K562 (cell line): ENCODE results near the gene KLHL25. TPM values are rescaled to one million over a fixed set of nuclear protein-coding genes. Genes with fewer than 3 reads are reported as not detected.

ENCODE experiments used
- ATAC-seq: fragments of 200-7000 bp; cut with Tn5 transposase; 3 replicates; pipeline ENCODE4 v1.9.1; 2020; ENCODE audit warnings: moderate library complexity
- BruUV-seq: library from RNA; stranded (reverse); fragments of 400-500 nt; replicated peaks from 2 replicates; lab custom pipeline; 2021; lab: Mats Ljungman, UMichigan
- CTCF ChIA-PET: fragments of 300-600 bp; formaldehyde crosslinking; extraction: SDS; loops from one replicate; lab custom pipeline; 2021; ENCODE audit warnings: low intra/inter-chr PET ratio; lab: Yijun Ruan, JAX
- POLR2A ChIA-PET: fragments of 300-600, 350-650 bp; sonication (Branson Sonifier 250); formaldehyde crosslinking; extraction: SDS; loops from one replicate; lab custom pipeline; 2021; ENCODE audit warnings: antibody characterized with exemption, inconsistent platforms; lab: Yijun Ruan, JAX
- DNase-seq, 4 experiments: peaks; one replicate each; pipeline versions ENCODE4 v3.0.0 to v3.0.0-alpha.2; 2011 to 2018; ENCODE audit warnings: low spot score in 3 of 4, mixed read lengths in 3 of 4; ENCODE audit errors: extremely low read depth in 1 of 4
- FAIRE-seq: peaks from 2 replicates; lab custom pipeline; 2011; peaks lifted over from hg19 to GRCh38; lab: Jason Lieb, UNC
- H2AFZ ChIP-seq: 2 replicates; pipeline ENCODE4 v1.6.0; 2011; ENCODE audit warnings: low read depth, low read length, control low read depth, inconsistent platforms
- H3K27ac ChIP-seq: fragments of 200-600 bp; 3 replicates; pipeline ENCODE4 v1.8.0; 2011; ENCODE audit warnings: low read depth, mild to moderate bottlenecking, control low read depth, inconsistent platforms, low read length, moderate library complexity, mixed read lengths; ENCODE audit errors: extremely low read depth
- H3K27me3 ChIP-seq, 2 experiments: fragments of 300-600 bp in 1 of 2; 2 replicates in 1 of 2; 3 replicates in 1 of 2; pipeline versions ENCODE4 v1.6.0 to v1.8.0; 2011; ENCODE audit warnings: inconsistent platforms in 2 of 2, low read length in 2 of 2, mild to moderate bottlenecking in 1 of 2, mixed read lengths in 1 of 2, moderate library complexity in 1 of 2; ENCODE audit not compliant: control insufficient read depth in 2 of 2, insufficient read depth in 2 of 2
- H3K36me3 ChIP-seq: fragments of 300-600 bp; 3 replicates; pipeline ENCODE4 v1.8.0; 2011; ENCODE audit warnings: mild to moderate bottlenecking, low read length, inconsistent platforms; ENCODE audit not compliant: control insufficient read depth, insufficient read depth
- H3K4me1 ChIP-seq, 2 experiments: fragments of 200-600 bp in 1 of 2; replicated peaks in 1 of 2; 2 replicates in 1 of 2; 3 replicates in 1 of 2; pipeline versions ENCODE4 v1.5.1 to v1.8.0; 2011; ENCODE audit warnings: inconsistent platforms in 2 of 2, low read length in 2 of 2, mild to moderate bottlenecking in 1 of 2, mixed read lengths in 1 of 2, moderate library complexity in 1 of 2; ENCODE audit not compliant: control insufficient read depth in 2 of 2, insufficient read depth in 2 of 2
- H3K4me2 ChIP-seq: 2 replicates; pipeline ENCODE4 v1.6.1; 2011; ENCODE audit warnings: low read length, control low read depth, inconsistent platforms, mixed read lengths; ENCODE audit not compliant: insufficient read depth
- H3K4me3 ChIP-seq: fragments of 200-600 bp; sonication (generic), shearing (Covaris generic); 2 replicates; pipeline ENCODE4 v1.5.1; 2016; ENCODE audit warnings: control low read depth, inconsistent platforms
- H3K79me2 ChIP-seq: fragments of 200-600 bp; 3 replicates; pipeline ENCODE4 v1.8.0; 2011; ENCODE audit warnings: low read length, inconsistent platforms; ENCODE audit not compliant: control insufficient read depth, insufficient read depth
- H3K9ac ChIP-seq, 2 experiments: 2 replicates each; pipeline versions ENCODE4 v1.6.0 to v1.6.1; 2011; ENCODE audit warnings: low read depth in 2 of 2, low read length in 2 of 2, control low read depth in 1 of 2, inconsistent platforms in 1 of 2, mild to moderate bottlenecking in 1 of 2, mixed read lengths in 1 of 2; ENCODE audit not compliant: insufficient read depth in 1 of 2
- H3K9me1 ChIP-seq: one replicate; pipeline ENCODE4 v1.6.0; 2011; ENCODE audit warnings: inconsistent platforms, mild to moderate bottlenecking, low read length, moderate library complexity; ENCODE audit not compliant: control insufficient read depth, insufficient read depth
- H3K9me3 ChIP-seq: replicated peaks from 2 replicates; pipeline ENCODE4 v1.5.1; 2011; ENCODE audit warnings: low read depth, low read length, inconsistent platforms; ENCODE audit not compliant: control insufficient read depth, insufficient read depth
- H4K20me1 ChIP-seq: replicated peaks from 2 replicates; pipeline ENCODE4 v1.6.1; 2011; ENCODE audit warnings: low read length, inconsistent platforms, mixed read lengths; ENCODE audit not compliant: control insufficient read depth, insufficient read depth
- ARID2 ChIP-seq: fragments of 450-650 bp; IDR thresholded peaks from 2 replicates; pipeline ENCODE4 v1.6.1; 2017; ENCODE audit warnings: antibody characterized with exemption, mild to moderate bottlenecking
- ATF1 ChIP-seq, 2 experiments: fragments of 450-650 bp in 1 of 2; IDR thresholded peaks; 2 replicates each; pipeline ENCODE4 v1.6.1; 2016; ENCODE audit warnings: missing compliant biosample characterization in 1 of 2, missing genetic modification characterization in 1 of 2
- DNMT1 ChIP-seq: fragments of 450-650 bp; IDR thresholded peaks from 2 replicates; pipeline ENCODE4 v1.6.1; 2016; ENCODE audit warnings: antibody characterized with exemption, mild to moderate bottlenecking
- FOS ChIP-seq: IDR thresholded peaks from 3 replicates; pipeline ENCODE4 v1.6.1; 2011; ENCODE audit not compliant: insufficient read length; ENCODE audit errors: extremely low read depth
- HDAC3 ChIP-seq: fragments of 450-650 bp; IDR thresholded peaks from 2 replicates; pipeline ENCODE4 v1.6.1; 2018; ENCODE audit warnings: borderline replicate concordance, mild to moderate bottlenecking, moderate library complexity; ENCODE audit not compliant: partially characterized antibody
- HMBOX1 ChIP-seq: sonication (generic); IDR thresholded peaks from 2 replicates; pipeline ENCODE4 v1.6.1; 2016
- HMGN3 ChIP-seq: IDR thresholded peaks from 2 replicates; pipeline ENCODE4 v1.6.1; 2011; ENCODE audit warnings: borderline replicate concordance, low read depth, mild to moderate bottlenecking, mixed read lengths, low read length; ENCODE audit not compliant: insufficient read length; ENCODE audit errors: extremely low read depth
- MBD2 ChIP-seq: sonication (generic); IDR thresholded peaks from 2 replicates; pipeline ENCODE4 v1.6.1; 2016; ENCODE audit warnings: low read depth, borderline replicate concordance
- RBM39 ChIP-seq: fragments of 200-400 bp; formaldehyde crosslinking; optimal IDR thresholded peaks from 2 replicates; pipeline ENCODE3; 2018; ENCODE audit warnings: low read depth, low read length
- SETDB1 ChIP-seq: IDR thresholded peaks from one replicate; pipeline ENCODE4 v1.6.1; 2012; ENCODE audit warnings: low read length, control low read depth, inconsistent platforms
- SIN3B ChIP-seq: fragments of 450-650 bp; IDR thresholded peaks from 2 replicates; pipeline ENCODE4 v1.6.1; 2017; ENCODE audit warnings: low read depth, mild to moderate bottlenecking, moderate library complexity
- SIX5 ChIP-seq, 2 experiments: IDR thresholded peaks; 2 replicates each; pipeline ENCODE4 v1.6.1; 2011; ENCODE audit warnings: low read length in 2 of 2, borderline replicate concordance in 1 of 2, low read depth in 1 of 2, mild to moderate bottlenecking in 1 of 2, moderate library complexity in 1 of 2; ENCODE audit not compliant: insufficient read depth in 1 of 2
- SMAD3 ChIP-seq: fragments of 450-650 bp; formaldehyde crosslinking; conservative IDR thresholded peaks from 2 replicates; pipeline ENCODE4 v1.4.0; 2020; ENCODE audit warnings: mild to moderate bottlenecking
- SMC3 ChIP-seq: conservative IDR thresholded peaks from 2 replicates; pipeline ENCODE4 v1.6.1; 2011; ENCODE audit warnings: low read depth, low read length, improper control_type of control experiment; ENCODE audit not compliant: insufficient read depth
- U2AF1 ChIP-seq: fragments of 200-400 bp; formaldehyde crosslinking; optimal IDR thresholded peaks from 2 replicates; pipeline ENCODE3; 2017; ENCODE audit warnings: mild to moderate bottlenecking, low read depth, low read length, moderate library complexity
- ZBTB8A ChIP-seq: fragments of 450-650 bp; IDR thresholded peaks from 2 replicates; pipeline ENCODE4 v1.6.1; 2018; ENCODE audit warnings: mild to moderate bottlenecking, moderate library complexity; ENCODE audit not compliant: partially characterized antibody
- ZNF174 ChIP-seq: fragments of 250-450 bp; sonication (Bioruptor Pico); IDR thresholded peaks from 2 replicates; pipeline ENCODE4 v1.4.0; 2020; ENCODE audit warnings: mild to moderate bottlenecking
- ZNF184 ChIP-seq: sonication (generic); formaldehyde crosslinking; IDR thresholded peaks from 2 replicates; pipeline ENCODE4 v1.5.0; 2020; ENCODE audit warnings: missing genetic modification reagents
- ZNF3 ChIP-seq: fragments of 250-450 bp; sonication (Bioruptor Pico); IDR thresholded peaks from 2 replicates; pipeline ENCODE4 v1.5.0; 2021; ENCODE audit warnings: mild to moderate bottlenecking, moderate library complexity
- ZNF324 ChIP-seq: fragments of 250-450 bp; sonication (Bioruptor Pico); IDR thresholded peaks from 2 replicates; pipeline ENCODE4 v1.4.0; 2020; ENCODE audit warnings: mild to moderate bottlenecking
- ZNF655 ChIP-seq: fragments of 250-450 bp; sonication (Bioruptor Pico); IDR thresholded peaks from 2 replicates; pipeline ENCODE4 v1.5.0; 2021
- ZNF76 ChIP-seq: fragments of 250-450 bp; sonication (Bioruptor Pico); IDR thresholded peaks from 2 replicates; pipeline ENCODE4 v1.4.0; 2020; ENCODE audit warnings: mild to moderate bottlenecking, moderate library complexity, borderline replicate concordance
- WGBS: fragments of 100-300 bp; shearing (Covaris generic); methylation state at CpG from one replicate; pipeline ENCODE4 v1.1.6; 2016; ENCODE audit warnings: low coverage, mixed read lengths; ENCODE audit not compliant: insufficient coverage; ENCODE audit errors: missing lambda C conversion rate; 5-methylcytosine and 5-hydroxymethylcytosine counted together
- in situ Hi-C: fragments of 300-500 bp; cut with MboI; formaldehyde crosslinking; loops from 4 replicates; pipeline ENCODE4 v1.15.0; 2018; ENCODE audit warnings: inconsistent platforms, mixed read lengths
- intact Hi-C: fragments of 100-400 bp; cut with micrococcal nuclease; formaldehyde crosslinking; loops from 2 replicates; pipeline ENCODE4 v1.14.2; 2022
- polyA plus RNA-seq, 8 experiments: library from polyadenylated mRNA; depleted of rRNA in 4 of 8; stranded (reverse) in 5 of 8; unstranded in 3 of 8; fragments of >200 nt; fragmentation: Nextera tagmentation in 2 of 8; fragmentation: Illumina TruSeq in 1 of 8; extraction: Ambion mirVana in 2 of 8; extraction: Trizol in 1 of 8; gene quantifications; 2 replicates each; pipeline versions ENCODE4 v1.2.1 to v1.2.3, GENCODE V29; 2011 to 2014; ENCODE audit warnings: inconsistent platforms in 1 of 8, missing spikeins in 1 of 8
- total RNA-seq, 7 experiments: library from RNA; depleted of rRNA in 6 of 7; stranded (reverse); fragments of >200 nt in 6 of 7; fragmentation: Illumina TruSeq in 2 of 7; extraction: Trizol in 2 of 7; gene quantifications; 2 replicates each; pipeline versions ENCODE4 v1.2.1 to v1.2.3, GENCODE V29; 2011 to 2021; ENCODE audit warnings: low replicate concordance in 1 of 7

The KLHL25 gene
- total and polyA plus RNA-seq, 9 of the 15 experiments (the other 6 are each of a cell fraction or from before 2014, with no cell fraction given), result 0.04 to 0.14 (median 0.10) TPM; not detected in 3

DNA sequence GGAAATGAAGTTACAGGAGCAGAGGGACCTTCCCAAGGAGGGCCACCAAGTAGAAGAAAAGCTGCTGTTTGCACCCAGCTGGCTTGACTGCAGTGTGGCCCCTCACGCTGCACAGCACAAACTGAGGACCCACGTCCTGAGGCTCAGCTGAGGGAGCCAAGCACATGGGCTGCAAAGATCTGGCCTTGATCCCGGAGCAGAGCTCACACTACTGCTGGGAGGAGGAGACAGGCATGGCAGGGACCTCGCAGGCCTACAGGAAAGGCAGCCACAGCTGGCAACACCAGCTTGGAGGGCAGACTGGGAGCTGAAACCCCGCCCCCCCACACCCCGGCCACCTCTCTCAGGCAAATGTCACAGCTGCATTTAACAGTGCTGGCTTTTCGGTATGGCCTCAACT lies 39.7 kb downstream of the KLHL25 start (continued):
- no peak for TF ChIP-seq HMGN3
- no peak for TF ChIP-seq ZNF655 (CRISPR knock-in tag)
- no peak for TF ChIP-seq ZNF184 (CRISPR knock-in tag)
- TF ChIP-seq SIN3B, result no peak
- no peak for TF ChIP-seq U2AF1

DNA sequence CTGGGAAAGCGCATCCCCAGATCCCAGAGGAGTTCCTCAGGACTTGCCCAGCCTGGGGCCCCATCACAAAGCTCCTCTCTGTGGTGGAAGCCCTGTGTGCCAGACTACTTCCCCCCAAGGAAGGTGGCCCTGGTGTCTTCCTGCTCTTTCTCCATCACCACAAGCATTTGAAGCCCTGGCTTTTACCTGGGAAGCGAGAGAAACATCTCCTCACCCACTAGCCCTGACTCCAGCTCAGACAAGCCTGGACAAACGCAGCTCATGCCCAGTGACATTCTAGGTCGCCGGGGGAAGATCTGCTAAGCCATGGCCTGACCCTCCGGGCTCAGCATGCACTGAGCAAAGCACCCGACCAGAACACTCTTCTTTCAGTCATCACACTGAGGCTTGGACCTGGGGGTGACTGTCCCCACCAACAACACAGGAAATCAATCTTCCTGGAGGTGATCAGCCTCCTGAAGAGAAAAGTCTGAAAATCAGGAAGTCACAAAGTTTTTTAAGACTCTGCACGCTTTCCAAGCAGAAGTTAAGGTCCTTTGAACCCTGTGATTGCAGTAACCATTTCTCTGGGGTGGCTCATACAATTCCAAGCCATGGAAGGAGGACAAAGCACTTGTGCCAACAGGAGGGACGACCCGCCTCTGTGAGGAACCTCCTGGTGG lies 40.8 kb downstream of the KLHL25 start:
- ATAC-seq (no peak), DNase-seq (no peak), FAIRE-seq (no peak)
- H3K36me3 ChIP-seq, result no peaks in the 10 kb centered on the region
- no peaks in the 10 kb centered on the region for H3K79me2 ChIP-seq
- in situ Hi-C loops (no loop called here), intact Hi-C loops (no loop called here)
- ChIA-PET CTCF (no interaction called here), POLR2A (no interaction called here)
- no peak overlapping the region for H3K9ac ChIP-seq
- 0% methylated on average over 7 of the region's 10 CpGs for WGBS
- no peaks in the 10 kb centered on the region for H3K9me1 ChIP-seq
- H3K9me3 ChIP-seq, result no peaks in the 10 kb centered on the region
- no peak overlapping the region for H3K4me2 ChIP-seq
- H4K20me1 ChIP-seq, result no peaks in the 10 kb centered on the region; the same call in 1 of the 2 replicates
- no TSS peak for BruUV-seq
- no peaks in the 10 kb centered on the region for H3K4me1 ChIP-seq
- H3K4me3 ChIP-seq, result no peak overlapping the region
- no peak overlapping the region for H3K27ac ChIP-seq
- no peak overlapping the region for H2AFZ ChIP-seq
- peaks cover 18 to 46% of the 10 kb centered on the region in 2 experiments; a peak in 3 of 5 replicates for H3K27me3 ChIP-seq
- no peak for TF ChIP-seq ZNF76 (CRISPR knock-in tag)
- no peak for TF ChIP-seq RBM39
- no peak for TF ChIP-seq HDAC3
- no peak for TF ChIP-seq FOS
- TF ChIP-seq HMBOX1, result no peak
- no peak for TF ChIP-seq ATF1 (CRISPR knock-in tag; IDR thresholded peaks at IDR 0.05)
- TF ChIP-seq ATF1 (tag; IDR thresholded peaks at IDR 0.05), result no peak
- no peak for TF ChIP-seq SMAD3
- no peak for TF ChIP-seq SIX5 (IDR thresholded peaks at IDR 0.05; ENCODE audit: borderline replicate concordance in 1 of 2, insufficient read depth in 1 of 2, low read depth in 1 of 2, low read length in 2 of 2)
- no peak for TF ChIP-seq SETDB1
- TF ChIP-seq ARID2, result no peak
- no peak for TF ChIP-seq MBD2
- TF ChIP-seq ZNF324, result no peak
- TF ChIP-seq DNMT1, result no peak
- no peak for TF ChIP-seq ZNF174
- no peak for TF ChIP-seq SMC3
- no peak for TF ChIP-seq ZNF3 (CRISPR knock-in tag)
- no peak for TF ChIP-seq ZBTB8A
